Activated T-helper 1 cell treated with anti-CD3 and anti-CD28 coated beads, Interleukin-2, amount 50 U/mL, for 16 hours (primary cell): ENCODE results near the gene RGS2.
A peak's percentile ranks its signal among the peaks of the same experiment; 100 is the strongest.

ENCODE experiments used
- DNase-seq, 2 donors: peaks; one replicate each; pipeline ENCODE4 v3.0.0-alpha.2; 2020; ENCODE audit warnings: low read depth in 1 of 2, low spot score in 1 of 2

RGS2 gene

DNA sequence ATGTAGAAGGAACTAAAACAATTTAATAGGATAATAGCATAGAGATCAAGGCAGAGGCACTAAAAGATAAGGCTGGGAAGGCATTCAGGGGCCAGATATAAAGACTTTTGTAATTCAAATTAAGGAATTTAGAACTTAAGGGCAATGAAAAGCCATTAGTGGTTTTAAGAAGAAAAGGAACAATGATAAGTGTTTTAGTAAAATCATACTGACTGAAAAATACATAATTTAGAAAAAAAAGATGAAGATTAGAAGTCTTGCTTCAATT lies 14.1 kb upstream of the RGS2 start:
- no peak for DNase-seq

DNA sequence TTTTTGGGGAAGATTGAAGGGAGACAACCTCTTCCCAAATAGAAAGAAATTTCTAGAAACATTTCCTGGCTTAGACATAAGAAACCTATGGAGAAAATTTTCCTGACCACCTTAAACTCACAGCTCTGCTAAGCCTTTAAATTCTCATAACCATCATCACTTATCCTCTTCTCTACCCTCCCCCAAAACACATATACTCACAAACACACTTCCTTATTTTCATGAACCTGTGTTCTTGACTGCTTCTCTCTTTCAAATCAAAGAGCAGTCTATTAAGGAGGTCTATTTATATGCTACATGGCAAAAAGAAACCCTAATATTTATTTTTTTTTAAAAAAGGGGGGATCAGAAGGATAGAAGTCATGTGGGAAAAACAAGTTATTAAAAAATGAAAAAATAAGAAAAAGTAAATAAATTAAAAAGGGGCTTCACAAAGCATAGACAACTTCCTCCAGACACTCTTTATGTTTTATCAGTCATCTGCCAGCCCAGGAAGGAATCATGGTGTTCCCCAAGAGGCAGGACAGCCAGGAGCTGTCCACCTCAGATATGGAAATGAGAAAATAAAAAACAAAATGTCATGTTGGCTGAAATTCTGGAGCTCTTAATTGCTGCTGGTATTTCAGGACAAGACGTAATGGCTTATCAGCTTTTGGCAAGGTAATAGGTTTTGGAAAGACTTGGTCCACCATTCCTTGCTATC lies 12.8 kb upstream of the RGS2 start:
- no peak for DNase-seq

DNA sequence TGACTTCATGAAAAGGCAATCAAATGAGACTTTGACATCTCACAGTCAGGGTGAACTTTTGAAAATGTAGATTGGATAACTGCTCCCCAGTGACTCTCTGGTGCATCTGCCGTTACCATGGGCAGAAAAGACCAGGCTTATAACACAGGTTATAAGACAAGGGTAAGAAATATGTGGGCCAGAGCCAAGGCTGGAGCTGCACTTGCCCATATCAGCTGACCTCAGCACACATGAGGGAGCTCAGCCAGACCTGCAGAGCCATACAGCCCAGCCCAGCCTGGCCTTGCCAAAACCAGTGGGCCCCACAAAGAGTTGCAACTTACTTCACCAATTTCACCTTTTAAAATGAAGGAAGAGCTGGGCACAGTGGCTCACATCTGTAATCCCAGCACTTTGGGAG lies 11.7 kb upstream of the RGS2 start:
- no peak for DNase-seq

DNA sequence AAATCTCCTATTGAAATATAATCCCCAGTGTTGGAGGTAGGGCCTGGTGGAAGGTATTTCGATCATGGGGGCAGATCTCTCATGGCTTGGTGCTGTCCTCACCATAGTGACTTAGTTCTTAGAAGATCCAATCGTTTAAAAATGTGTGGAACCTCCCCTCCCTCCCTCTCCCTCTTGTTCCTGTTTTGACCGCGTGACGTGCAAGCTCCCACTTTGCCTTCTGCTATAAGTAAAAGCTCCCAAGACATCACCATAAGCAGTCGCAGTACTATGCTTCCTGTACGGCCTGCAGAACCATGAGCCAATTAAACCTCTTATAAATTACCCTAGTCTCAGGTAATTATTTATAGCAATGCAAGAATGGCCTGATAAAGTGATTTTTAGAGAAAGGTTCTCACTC lies 10.9 kb upstream of the RGS2 start:
- DNase-seq = no peak

DNA sequence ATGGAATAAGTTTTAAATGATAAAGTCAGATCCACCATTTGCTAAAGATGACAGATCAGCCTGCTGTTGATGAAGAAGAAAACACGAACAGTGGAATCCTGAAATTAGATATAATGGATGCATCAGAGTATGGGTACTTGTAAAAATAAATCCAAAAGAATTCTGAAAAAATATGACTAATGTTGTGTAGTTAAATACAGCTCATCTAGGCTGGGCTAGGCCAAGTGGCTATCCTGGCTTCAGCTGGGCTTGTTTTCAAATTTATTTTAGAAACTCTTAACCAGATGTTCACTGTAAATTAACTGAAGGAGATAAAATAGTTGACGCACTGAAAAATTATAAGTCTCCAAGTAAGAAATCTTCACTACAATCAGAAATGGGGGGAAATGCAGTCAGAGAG lies 7.4 kb upstream of the RGS2 start:
- no peak for DNase-seq

DNA sequence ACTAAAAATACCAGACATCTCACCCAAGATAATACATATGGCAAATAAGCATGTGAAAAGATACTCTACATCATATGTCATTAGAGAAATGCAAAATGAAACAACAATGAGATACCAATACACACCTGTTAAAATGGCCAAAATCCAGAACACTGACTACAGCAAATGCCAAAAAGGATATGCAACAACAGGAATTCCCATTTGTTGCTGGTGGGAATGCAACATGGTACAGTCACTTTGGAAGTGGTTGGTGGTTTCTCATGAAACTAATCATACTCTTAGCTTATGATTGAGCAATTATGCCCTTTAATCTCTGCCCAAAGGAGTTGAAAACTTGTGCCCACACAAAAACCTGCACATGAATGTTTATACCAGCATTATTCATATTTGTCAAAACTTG lies 6.4 kb upstream of the RGS2 start:
- DNase-seq = no peak

DNA sequence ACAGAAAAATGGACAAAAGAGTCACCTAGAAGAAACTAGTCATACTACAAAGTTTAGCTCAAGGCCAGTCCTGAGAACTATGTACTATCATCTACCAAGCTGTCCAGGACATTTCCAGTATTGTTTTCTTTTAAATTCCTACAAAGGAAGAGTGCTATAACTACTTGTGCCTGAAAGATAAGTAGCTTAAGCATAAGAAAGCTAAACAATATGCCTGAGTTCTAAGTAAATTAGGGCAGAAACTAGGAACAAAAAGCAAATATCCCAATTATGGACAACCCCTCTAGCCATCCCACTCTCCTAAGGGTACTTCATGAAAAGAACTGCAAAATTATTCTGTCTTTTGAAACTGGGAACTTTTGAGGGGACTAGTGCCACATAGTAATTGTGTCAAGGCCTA lies 5.3 kb upstream of the RGS2 start:
- no peak for DNase-seq

DNA sequence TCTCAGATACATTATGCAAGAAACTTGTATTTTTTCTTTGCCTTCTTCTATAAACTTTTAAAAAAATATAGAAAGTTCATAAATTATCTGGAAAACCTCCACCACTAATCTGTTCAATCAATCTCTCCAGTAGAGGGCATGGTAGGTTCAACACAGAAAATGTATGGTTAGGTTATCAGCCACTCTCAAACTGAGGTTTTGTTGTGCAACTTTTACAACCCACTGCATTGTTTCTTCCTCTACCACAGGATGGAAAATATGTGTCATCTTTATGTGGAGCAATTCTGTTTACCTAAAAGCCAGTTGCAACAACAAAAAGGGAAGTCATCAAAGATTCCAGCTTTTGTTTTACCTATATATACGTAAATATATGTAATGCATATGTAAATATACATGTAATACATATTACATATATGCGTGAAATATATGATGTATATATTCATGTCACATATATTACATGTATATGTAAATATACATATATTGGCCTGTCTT lies 3.0 kb upstream of the RGS2 start:
- DNase-seq = no peak

DNA sequence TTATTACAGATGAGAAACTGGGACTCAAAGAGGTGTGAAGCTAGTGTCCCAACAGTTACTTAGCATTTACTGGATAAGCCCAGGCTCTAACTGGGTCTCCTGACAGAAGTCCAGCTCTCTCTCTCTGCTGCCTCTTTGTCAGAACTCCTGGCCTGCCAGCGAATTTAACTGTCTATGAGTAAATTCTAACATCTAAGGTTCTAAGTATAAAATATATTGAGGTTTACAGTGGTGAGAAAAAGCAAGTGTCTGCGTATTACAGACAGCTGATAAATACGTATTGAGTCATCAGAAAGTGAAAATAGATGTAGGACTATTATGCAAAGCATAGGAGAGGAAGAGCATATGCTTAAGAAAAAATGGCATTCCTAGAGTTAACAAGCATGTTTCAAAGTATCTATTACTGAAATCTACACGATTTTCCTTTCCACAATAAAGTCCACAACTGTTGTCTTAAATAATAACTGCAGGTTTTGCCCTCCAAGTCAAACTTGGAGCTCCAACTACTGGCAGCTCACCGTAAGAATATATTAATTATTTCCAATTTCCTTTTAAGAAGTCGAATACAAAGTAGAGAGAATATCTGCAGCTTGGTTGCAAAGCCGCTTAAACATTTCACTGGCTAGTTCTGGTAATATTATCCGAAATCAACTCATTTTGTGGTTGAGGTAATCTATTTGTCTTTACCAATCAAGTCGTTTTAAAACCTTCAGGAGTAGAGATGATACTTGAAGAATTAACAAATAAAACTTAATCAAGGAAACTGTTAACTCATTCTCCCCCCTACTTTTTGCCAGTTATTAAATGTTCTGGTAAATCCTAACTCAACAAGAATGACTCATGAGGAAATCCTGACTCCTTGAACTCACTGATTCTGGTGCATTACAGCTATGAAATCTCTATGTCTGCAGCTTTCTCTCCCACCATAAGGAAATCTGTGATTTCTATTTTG lies 1.4 kb upstream of the RGS2 start:
- DNase-seq = no peak

DNA sequence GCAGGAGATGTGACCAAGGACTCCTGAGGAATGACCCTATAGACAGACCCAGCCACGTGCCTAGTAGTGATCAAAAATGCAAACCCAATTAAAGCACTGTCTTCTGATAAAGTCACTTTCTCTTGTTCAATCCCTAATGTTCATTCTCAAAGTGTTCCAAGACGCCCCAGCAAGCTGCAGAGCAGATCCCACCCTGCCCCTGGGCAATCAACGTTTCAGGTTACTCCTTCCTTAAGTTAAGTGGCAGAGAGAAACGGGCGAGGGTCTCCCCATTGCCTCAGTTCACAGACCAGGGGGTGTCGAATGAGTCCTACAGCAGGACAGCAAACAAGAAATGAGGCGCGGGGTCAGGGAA lies 699 bp upstream of the RGS2 start:
- no peak for DNase-seq

DNA sequence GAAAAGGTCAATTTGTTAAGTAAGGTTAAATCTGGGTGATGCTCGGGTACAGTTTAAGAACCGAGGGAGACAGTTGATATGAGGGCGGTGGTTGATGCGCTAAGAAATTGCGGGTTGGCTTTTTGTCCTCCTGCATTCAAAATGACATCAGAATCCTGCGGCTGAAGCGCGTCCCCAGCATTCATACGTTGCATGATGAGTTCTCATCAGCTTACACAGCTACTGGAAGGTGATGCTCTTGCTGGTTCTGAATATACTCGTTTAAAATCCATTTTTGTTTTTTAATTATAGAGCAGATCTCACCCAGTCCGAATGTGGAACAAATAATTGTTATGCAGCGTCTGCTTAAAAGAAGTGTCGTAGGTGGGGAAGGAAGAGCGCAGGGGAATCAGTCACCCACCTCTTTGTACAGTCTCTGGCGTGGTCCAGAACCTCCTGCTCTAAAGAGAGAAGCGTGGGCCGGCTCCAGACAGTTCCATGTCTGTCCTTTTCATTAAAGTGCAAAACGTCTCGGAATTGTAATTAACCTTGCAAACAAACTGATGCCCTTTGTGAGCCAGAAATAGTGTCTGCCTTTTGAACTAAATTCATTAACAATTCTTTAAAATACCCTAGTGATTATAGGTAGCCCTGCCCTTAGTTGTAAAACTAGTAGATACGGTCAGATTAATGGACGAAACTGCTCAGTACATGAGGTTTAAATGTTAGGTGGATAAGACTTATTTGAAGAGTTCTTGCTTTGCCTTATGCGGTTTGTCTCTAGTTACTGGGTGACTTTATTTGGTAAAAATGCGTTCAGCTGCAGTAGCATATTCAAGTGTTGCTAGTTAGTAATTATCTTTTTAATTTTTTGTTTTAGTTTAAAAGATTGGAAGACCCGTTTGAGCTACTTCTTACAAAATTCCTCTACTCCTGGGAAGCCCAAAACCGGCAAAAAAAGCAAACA lies 741 bp downstream of the RGS2 start:
- DNase-seq = peak in 1 of 2 donors; percentile 13

DNA sequence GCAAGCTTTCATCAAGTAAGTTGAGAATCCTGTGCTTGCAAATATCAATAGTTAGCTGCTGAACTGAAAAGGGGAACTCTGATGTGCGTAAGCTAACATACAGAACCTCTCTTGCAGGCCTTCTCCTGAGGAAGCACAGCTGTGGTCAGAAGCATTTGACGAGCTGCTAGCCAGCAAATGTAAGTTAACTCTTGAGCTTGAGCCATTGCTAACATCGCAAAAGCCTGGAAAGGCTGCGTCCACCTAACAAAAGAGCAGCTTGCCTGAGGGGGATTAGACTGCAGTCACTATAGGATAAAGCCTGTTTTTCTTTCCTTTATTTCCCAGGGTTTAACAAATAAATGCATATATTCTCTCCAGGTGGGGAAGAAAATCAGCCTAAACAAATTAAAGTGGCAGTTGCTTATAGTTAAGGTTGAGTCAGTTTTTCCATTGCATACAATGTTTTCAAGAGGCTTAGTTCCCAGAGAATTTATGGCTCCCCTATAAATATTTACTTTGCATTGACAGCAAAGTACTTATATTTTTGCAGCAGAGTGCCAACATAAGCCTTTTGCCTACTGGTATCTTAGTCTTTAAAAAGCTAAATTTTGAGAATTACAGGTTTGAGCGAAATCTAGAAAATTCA lies 1.5 kb downstream of the RGS2 start:
- no peak for DNase-seq

DNA sequence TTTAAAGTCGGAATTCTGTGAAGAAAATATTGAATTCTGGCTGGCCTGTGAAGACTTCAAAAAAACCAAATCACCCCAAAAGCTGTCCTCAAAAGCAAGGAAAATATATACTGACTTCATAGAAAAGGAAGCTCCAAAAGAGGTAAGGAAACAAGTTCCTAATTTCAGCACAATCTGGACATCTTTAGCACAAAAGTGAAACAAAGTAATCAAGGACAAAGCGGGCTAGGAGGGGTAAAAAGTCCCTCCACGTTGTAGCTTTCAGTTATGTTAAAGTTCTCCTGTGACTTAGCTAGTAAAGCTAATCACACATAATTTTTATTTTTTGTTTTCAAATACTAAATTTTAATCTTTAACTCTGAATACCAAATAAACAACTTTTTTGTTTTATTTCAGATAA lies 2.2 kb downstream of the RGS2 start:
- DNase-seq = no peak

DNA sequence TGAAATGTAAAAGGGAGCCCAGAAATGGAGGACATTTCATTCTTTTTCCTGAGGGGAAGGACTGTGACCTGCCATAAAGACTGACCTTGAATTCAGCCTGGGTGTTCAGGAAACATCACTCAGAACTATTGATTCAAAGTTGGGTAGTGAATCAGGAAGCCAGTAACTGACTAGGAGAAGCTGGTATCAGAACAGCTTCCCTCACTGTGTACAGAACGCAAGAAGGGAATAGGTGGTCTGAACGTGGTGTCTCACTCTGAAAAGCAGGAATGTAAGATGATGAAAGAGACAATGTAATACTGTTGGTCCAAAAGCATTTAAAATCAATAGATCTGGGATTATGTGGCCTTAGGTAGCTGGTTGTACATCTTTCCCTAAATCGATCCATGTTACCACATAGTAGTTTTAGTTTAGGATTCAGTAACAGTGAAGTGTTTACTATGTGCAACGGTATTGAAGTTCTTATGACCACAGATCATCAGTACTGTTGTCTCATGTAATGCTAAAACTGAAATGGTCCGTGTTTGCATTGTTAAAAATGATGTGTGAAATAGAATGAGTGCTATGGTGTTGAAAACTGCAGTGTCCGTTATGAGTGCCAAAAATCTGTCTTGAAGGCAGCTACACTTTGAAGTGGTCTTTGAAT lies 2.9 kb downstream of the RGS2 start:
- no peak for DNase-seq

DNA sequence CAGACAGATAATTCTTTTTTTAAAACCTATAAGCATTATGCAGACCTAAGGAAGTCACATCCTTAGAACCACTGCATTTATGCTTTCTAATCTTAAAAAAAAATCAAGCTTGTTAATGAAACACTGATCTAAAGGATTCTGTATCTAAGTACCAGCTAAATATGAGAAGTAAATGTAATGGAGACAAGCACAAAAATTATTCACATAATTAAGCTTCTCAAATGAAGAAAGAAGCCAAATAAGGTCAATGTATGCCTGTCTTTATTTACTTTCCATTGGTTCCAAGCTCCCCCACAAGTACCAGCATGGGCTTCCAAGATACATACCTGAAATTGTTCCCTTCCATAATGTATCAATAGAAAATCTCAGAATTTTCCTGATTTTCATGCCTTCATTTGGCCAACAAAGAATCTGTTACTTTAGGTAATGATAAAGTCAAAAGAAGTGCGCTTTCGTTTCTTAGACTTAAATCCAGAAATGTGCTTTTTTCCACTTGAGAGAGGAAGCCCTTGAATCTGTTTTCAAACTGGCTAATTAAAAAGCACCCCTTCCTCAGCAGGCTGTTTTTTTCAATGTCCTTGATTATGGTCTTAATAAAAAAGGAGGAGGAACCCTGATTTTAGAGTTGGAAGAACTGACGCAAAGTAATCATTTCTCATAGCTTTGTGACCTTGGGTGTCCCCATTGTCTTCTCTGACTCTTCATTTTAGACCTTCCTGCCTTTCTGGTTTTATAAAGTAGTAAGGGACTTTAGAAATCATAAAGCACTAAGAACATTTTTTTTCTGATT lies 3.8 kb downstream of the RGS2 start:
- DNase-seq = no peak

DNA sequence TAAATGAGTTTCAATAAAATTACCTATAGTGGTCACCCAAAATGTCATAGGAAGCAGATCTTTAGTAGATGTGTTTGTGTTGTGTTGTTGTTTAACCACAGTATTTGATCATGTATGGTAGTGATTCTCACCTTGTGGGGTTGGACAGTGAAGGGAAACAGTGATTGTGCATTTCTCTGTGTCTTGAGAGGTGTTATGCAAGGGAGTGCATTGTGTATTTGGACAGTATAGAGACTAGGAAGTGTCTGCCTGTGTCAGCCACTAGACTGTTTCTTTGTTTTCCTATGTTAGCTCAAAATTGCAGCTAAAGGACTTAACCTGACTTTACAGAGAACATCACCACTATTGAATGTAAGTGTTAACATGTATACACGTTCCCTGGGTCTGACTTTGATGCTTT lies 6.0 kb downstream of the RGS2 start:
- no peak for DNase-seq

DNA sequence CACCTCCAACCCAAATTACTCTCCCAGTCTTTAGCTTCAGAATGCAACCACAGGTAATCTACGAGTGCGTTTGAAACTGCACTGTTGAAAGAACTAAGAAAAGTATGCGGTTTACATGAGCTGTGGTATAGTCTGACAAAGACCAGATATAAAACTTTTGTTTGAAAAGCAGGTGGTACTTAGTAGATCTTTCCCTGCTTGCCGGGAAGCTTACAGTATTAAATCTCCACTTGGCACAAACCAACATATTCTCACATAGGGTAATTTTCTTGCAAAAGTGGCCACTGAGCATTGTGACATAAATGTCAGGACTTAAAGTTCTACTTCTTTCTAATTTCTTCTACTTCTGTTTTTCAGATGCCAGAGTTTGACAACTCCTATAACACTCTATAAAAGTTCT lies 8.4 kb downstream of the RGS2 start:
- DNase-seq = no peak

DNA sequence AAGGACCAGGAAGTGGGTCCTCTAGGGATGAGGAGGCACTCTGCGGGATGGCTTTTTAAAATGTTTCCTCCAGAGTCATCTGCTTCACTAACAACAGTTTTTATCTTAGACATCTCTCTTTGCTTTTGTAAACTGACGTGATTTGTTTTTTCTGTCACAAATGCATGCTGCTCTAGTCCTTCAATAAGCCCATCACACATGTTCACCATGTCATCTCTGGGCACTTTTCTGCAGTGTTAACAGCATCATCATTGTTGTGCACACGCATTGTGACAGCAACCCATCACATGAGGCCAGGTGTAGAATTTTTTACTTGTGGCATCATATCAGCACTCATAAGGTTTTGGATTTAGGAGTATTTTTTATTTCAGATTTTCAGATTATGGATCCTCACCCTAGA lies 12.5 kb downstream of the RGS2 start:
- DNase-seq = no peak

DNA sequence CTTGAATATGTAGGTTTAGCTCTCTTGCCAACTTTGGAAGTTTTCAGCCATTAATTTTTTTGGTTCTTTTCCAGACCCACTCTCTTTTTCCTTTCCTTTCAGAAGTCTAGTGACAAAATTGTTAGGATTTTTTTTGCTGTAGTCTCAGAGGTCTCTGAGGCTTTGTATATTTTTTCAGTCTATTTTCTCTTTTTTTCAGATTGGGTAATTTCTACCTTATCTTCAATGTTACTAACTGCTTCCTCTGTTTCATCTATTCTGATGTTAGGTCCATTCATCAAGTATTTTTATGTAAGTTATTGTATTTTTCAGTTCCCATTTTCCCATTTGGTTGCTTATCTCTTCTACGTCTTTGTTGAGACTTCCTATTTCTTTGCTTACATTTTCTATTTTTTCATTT lies 15.7 kb downstream of the RGS2 start:
- DNase-seq = no peak
